SK-N-MC (cell line): ENCODE data around the gene SDK1.

Source experiments
- EZH2 ChIP-seq: fragments of 200-600 bp; sonication (generic); IDR thresholded peaks from one replicate; pipeline ENCODE4 v1.6.1; 2017; ENCODE audit warnings: antibody characterized with exemption
- FOXP2 ChIP-seq: optimal IDR thresholded peaks from 2 replicates; pipeline ENCODE3; 2011; ENCODE audit warnings: mild to moderate bottlenecking, moderate library complexity; ENCODE audit not compliant: insufficient read depth; ENCODE audit errors: extremely low read length, control extremely low read depth
- POLR2AphosphoS5 ChIP-seq: IDR thresholded peaks from 2 replicates; pipeline ENCODE4 v1.6.1; 2012; ENCODE audit warnings: mild to moderate bottlenecking, low read depth, low read length, borderline replicate concordance

DNA sequence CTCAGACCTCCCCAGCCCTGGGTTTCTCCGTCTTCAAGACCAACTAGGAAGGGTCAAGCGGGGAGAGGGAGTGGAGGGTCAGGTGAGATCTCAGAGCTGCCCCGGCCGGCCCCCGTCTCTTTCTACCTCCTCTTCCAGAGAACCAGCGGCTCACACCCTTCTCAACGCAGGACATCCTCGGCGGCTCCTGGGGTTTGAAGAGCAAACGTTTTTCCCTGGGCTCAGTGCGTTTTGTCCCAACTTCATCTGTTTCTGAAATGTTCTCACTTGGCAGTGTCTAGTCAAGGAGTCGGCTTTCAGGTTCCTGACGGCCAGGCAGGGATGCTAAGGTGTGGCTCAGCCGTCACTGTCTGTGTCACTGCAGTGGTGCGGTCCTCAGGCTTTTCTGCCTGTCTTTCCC is 964.6 kb downstream of the SDK1 start:
- no peak for TF ChIP-seq POLR2AphosphoS5
- TF ChIP-seq EZH2 = no peak
- no peak for TF ChIP-seq FOXP2
